HG03196 (cell line): ENCODE results near the gene ANAPC13.

ENCODE experiments used
- ATAC-seq: cut with Tn5 transposase; IDR thresholded peaks from one replicate; pipeline ENCODE4 v1.9.1; 2021; ENCODE audit not compliant: unreplicated experiment

ANAPC13 gene

GRCh38 chr3:134483195-134483900 lies 2.4 kb downstream of the ANAPC13 start:
- ATAC-seq: no peak

DNA sequence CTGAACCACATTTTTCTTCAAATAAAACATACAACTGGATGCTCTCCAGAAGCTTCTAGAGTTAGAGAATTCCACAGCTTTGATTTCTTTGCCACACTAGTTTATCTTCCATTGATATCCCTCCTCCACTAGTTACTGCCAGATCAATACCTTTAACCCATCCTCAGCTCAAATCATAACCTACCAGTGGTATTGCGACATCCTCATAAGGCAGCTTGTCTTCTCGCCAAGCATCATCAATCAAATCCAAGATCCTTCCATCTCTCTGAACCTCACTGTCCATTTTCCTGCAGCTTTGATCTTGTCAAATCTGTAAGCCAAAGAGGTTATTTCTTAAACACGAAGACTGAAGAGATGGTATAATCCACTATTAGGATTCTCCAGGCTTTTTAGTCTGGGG lies 3.2 kb downstream of the ANAPC13 start:
- no peak for ATAC-seq

DNA sequence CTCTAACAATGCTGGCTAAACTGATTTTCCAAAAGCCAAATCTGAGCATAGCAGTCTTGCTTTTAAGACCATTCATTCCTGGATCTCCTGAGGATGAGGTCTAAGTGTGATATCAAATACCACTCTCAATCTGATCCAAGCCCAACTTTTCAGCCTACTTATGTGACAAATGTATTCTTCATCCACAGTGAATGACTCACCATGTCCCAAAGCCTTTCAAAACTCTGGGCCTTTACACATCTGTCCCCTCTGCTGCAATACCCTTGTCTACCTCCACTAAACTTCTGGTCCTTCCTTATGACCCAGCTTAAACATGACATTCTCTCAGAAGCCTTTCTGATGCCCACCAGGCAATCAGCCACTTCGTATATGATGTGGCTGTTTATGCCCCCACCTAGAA lies 4.6 kb downstream of the ANAPC13 start:
- no peak for ATAC-seq

GRCh38 chr3:134480546-134480945 lies 5.2 kb downstream of the ANAPC13 start:
- no peak for ATAC-seq

GRCh38 chr3:134477938-134478337 lies 7.8 kb downstream of the ANAPC13 start:
- no peak for ATAC-seq

GRCh38 chr3:134477002-134477401 lies 8.8 kb downstream of the ANAPC13 start:
- no peak for ATAC-seq

DNA sequence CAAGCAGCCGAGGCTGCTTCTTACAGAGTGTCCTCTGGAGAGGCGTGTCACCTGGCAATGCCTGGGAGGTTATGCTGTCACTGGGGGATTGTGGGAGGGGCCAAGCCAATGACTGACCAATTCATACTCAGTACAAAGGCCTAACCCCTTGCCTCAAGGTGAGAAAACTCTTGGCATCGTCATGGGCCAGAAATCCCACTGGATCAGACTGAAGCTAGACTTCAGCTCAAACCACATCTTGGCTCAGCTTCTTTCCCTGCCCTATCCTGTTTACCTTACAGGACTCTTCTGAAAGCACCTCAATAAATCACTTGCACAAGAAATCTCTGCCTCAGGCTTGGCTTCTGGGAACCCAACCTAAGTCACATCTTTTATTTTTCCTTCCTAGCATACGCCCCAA lies 9.5 kb downstream of the ANAPC13 start:
- no peak for ATAC-seq

DNA sequence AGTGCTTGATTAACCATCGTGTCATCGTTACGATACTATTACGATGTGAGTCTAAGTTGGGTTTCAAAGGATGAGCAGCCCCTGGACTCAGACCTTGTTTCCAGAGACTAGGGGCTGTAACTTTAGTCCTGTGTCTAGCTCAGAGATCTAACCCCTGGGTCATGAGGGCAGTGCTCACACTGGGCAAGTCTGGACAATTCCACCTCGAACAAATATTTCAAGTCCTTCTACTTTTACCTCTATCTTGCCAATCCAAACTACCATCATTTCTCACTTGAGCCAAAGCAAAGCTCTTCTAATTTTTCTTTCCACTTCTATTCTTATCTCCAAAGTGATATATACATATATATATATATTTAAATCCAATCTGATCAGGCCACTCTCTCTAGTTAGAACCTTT lies 10.8 kb downstream of the ANAPC13 start:
- no peak for ATAC-seq

DNA sequence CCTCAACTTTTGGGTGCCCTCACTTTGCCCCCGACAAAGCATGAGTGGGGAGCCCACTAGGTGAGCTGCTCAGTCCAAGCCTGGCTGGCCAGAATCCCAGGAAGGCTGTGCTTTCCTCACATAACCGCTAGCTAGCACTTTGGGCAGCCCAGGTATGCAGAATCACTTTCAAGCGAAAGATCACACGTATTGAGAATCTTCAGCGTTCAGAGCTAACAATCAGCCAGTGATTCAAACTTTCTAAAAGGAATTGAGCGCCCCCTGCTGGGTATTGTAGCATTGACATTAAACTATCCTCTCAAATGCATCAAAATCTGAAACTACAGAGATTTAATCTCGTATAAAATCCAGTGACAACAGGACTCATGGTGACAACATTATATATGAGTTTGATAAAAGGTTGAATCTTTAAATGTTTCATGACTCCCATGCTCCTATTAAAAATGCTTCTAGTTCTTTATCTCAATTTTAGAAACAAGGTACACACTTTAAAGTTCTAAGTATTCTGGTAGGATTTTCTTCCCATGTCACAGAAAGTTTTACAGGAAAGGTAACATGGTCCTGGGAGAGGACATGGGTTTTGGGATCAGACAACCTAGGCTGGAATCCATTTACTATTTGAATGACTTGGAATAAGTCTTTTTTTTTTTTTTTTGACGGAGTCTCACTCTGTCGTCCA lies 11.8 kb downstream of the ANAPC13 start:
- ATAC-seq: no peak

GRCh38 chr3:134472831-134473230 lies 13.0 kb downstream of the ANAPC13 start:
- no peak for ATAC-seq

DNA sequence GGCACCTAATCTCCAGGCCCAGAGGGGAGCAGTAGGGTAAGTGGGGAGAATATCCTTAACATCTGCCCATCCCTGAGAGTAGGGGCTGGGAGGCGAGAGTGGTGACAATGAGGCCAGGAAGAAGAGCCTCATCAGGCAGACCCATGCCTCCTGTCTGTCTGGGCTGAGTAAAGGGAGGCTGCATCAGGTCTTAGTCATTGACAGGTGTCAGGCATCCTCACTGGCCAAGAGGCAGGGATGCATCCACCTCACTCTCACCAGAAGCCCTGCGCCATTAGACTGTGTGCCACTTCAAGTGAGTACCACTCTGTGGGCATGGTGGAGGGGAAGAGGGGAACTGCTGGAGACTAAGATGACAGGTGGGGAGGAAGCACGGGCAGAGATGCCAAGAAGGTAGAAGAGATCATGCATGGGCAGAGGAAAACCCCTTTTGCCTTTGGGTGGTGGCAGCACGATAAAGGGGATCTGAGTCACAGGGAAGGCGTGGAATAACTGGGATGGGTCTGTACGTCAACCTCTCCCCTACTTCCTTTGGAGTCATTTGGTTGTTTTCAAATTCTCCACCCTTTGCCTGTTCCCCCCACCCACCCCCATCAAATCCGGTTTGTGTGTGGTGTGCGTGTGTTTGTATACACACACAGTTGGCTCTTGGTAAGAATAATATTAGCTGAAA lies 14.1 kb downstream of the ANAPC13 start:
- ATAC-seq: no peak

GRCh38 chr3:134468519-134468918 lies 17.3 kb downstream of the ANAPC13 start:
- ATAC-seq: no peak

- no peak for ATAC-seq
These were observed 19.5 kb downstream of the ANAPC13 start for GRCh38 chr3:134466331-134466730.

- no peak for ATAC-seq
These were observed 21.0 kb downstream of the ANAPC13 start for GRCh38 chr3:134464689-134465365.

GRCh38 chr3:134464064-134464688 lies 21.6 kb downstream of the ANAPC13 start:
- ATAC-seq: no peak

- no peak for ATAC-seq
These were observed 22.1 kb downstream of the ANAPC13 start for GRCh38 chr3:134463676-134464063.

DNA sequence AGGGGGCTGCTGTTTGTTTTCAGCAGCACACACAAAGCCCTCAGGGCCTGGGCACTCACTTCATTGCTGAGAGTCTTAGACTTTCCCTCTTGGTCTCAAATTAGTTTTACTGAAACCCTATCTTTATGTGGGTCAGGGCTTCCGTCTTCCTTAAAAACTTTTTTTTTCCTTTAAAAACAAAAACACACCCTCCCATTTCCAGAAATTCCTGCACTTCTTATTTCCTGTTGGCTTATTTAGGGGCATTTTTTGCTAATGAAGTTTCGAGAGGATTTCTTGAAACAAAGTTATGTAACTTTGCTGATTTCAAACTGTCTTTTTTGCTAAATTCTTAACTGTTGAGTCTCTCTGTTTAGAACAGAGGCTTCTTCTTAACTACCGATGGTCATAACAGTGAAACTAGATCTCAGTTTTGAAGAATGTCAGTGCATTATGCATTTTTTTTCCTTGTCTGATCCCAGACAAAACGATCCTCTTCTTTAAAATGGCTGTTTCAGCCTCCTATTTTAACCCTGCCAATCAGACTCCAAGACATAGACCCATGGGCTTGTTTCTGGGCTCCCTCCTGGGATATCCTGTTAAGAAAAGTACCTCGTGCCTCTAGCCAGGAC lies 23.3 kb downstream of the ANAPC13 start:
- ATAC-seq: no peak

DNA sequence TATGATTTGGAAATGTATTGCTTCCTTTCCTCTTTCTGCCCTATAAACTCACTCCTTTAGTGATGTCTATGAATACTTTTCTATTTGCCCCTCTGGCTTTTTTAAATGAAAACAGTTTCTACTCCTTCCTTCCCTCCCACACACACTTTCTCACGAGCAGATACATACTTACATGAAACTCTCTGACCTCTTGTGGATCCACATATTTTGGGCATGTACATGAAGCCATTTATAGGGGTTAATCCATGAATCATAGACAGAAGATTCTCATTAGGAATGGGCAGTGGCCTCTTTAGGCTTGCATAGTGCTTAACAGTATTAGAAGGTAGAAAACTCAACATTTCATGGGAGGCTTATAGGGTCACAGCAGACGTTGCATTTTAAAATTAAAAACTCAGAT lies 24.8 kb downstream of the ANAPC13 start:
- ATAC-seq: no peak

DNA sequence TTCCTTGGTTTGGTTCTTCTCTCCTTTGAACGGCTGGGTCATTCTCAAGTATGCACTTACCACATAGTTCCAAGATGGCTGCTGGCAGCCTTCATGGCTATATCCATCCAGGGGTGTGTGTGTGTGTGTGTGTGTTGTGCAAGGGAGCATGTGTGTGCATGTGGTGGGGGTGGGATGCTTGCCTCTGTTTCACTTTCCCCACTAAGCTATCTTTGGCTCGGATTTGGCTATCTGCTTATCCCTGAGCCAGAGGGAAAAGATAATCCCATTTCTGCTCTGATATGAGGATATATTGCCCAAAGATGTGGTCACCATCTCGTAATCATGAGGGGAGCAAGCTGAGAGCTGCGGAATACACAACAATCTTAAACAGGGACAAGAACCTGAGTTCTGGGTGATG lies 26.2 kb downstream of the ANAPC13 start:
- ATAC-seq: no peak

DNA sequence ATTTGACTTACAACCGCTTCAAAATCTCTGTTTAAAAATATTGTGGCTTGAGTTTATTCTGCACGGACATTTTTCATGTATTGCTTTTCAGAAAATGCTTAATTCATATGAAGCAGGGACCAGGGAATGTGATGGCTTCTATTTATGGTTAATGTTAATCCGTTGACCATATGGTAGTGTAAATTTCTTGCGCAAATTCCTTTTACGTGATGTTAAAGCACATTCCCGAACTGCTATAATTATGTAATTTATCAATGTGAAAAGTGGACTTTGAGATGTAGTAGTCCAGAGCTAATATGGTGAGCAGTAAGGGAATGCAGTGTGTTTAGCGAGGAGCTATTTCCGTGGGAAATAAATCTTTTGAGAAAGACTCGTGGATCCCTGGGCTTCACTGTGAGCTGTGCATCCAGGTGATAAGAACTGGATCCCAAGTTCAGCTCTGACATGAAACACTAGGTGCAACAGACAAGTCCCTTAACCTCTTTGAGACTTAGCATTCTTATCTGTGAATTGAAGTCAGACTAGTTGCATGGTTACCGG lies 27.3 kb downstream of the ANAPC13 start:
- no peak for ATAC-seq
